GM18520 (cell line): ENCODE results near the gene CLN6.
"Not testable (repeated sequence)": the region's sequence is repeated elsewhere in the genome, so short reads cannot be mapped to it uniquely, and the experiment has no call there.

Experiments used
- ATAC-seq: cut with Tn5 transposase; IDR thresholded peaks from one replicate; pipeline ENCODE4 v1.9.1; 2021; ENCODE audit not compliant: unreplicated experiment

CLN6 gene

GRCh38 chr15:68192117-68192516 is 37.4 kb downstream of the CLN6 start:
- no peak for ATAC-seq

DNA sequence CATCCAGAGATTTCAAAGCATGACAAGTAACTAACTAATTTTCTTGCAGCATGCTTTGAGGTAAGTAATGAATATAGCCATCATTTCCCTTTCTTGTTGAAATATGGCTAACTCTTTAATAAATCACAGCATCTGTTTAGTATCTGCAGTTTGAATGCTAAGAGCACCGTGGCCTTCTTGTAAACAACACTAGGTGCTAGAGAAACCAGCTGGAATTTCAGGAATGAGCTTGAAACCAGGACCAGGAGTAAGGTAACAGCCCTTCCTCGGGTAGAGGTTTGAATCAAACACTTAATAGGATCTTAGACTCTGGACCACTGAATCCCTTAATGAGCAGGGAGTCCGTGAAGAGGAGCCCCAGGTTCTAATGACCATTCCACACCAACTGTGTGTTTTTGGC is 38.0 kb downstream of the CLN6 start:
- no peak for ATAC-seq

- no peak for ATAC-seq
These were observed 39.5 kb downstream of the CLN6 start for GRCh38 chr15:68190048-68190447.

GRCh38 chr15:68188647-68189046 is 40.9 kb downstream of the CLN6 start:
- ATAC-seq = no peak

DNA sequence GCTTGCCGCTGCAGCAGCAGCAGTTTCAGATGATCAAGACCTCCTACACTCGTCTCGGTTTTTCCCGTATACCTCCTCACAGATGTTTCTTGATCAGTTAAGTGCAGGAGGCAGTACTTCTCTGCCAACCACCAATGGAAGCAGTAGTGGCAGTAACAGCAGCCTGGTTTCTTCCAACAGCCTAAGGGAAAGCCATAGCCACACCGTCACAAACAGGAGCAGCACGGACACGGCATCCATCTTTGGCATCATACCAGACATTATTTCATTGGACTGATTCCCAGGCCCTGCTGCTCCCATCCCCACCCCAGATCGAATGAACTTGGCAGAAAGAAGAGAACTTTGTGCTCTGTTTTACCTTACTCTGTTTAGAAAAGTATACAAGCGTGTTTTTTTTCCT is 42.0 kb downstream of the CLN6 start:
- ATAC-seq = no peak

DNA sequence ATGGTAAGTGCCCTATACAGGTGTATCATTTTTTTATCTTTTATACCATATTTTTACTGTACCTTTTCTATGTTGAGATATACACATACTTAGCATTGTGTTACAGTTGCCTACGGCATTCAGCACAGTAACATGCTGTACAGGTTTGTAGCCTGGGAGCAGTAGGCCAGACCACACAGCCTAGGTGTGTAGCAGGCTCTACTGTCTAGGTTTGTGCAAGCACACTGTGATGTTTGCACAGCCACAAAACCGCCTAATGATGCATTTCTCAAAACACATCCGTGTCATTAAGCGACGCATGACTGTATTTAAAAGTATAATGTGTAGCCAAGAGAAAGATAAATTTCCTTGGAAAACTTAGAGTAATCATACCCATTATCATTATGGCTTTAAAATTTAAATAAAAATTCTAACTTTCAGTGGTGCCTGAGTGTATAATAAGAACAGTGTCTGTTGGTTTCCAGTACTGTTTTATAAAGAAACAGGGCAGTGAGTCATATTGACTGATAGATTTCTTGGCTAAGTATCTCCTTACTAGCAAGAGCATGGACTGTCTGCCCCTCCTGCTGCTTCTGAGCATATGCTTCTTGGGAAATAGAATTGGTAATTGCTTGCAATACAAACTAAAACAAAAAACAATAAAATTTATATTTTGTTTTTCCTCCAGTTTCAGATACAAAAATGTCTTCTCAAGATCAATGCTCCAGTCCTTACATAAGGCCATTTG is 42.7 kb downstream of the CLN6 start:
- no peak for ATAC-seq

DNA sequence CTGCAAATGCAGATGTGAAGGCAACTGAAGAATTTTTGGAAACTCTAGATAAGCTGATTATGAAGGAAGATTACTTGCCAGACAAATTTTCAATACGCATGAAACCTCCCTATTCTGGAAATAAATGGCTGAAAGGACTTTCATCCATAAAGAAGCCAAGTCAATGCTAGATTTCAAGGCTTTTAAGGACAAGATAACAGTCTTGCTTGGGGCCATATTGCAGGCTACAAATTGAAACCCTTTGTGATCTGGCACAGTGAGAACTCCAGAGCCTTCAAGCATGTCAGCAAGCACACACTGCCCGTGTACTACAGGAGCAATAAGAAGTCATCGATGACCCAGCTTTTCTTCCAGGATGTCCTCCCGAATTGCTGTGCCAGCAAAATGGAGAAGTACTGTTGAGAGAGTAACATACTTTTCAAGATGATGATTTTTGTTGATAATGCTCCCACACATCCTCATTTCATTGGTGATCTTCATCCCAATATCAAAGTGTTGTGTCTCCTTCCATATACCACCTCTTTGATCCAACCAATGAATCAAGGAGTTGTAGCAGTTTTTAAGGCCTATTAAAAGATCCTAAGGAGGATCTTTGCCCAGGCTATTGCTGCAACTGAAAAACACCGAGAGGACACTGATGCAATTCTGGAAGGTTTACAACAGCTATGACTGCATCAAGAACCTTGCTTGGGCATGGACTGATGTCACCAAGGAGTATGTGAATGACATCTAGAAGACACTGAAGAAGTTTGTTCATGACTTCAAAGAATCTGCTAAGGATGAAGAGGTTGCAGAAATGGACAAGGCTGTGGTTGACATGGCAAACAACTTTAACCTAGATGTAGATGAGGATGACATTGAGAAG is 44.7 kb downstream of the CLN6 start:
- no peak for ATAC-seq

GRCh38 chr15:68183616-68184315 is 45.8 kb downstream of the CLN6 start:
- no peak for ATAC-seq

DNA sequence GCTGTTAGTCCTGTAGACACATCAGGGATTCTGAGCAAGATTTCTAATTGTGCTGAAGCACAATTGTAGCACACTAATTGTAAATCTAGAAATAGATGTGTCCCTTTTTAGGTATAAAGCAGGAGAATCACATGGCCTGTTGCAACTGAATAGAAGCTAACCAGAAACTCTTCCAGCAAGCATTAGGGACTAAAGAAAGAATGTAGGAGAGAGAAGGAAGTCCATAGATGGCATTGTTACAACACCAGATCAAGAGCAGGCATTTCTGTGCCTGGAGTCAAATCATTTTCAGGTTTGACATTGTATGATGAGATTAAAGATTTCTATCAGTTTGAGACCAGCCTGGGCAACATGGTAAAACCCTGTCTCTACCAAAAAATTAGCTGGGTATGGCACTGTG is 51.8 kb downstream of the CLN6 start:
- ATAC-seq = no peak

GRCh38 chr15:68176601-68177000 is 52.9 kb downstream of the CLN6 start:
- no peak for ATAC-seq

DNA sequence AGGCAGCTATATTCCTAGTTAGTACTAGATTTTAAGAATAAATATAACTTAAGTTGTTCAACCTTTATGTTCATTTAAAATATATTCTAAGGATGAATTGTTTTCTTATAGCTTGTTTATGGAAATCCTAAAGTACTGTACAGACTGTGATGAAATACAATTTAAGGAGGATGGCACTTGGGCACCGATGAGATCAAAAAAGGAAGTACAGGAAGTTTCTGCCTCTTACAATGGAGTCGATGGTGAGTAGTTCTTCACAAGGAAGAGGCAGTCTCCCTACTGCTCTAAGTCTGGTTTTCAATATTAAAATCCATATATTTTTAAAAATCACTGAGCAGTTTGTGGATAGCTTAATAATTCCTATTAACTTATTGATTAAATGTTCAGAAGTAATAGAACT is 54.0 kb downstream of the CLN6 start:
- no peak for ATAC-seq

DNA sequence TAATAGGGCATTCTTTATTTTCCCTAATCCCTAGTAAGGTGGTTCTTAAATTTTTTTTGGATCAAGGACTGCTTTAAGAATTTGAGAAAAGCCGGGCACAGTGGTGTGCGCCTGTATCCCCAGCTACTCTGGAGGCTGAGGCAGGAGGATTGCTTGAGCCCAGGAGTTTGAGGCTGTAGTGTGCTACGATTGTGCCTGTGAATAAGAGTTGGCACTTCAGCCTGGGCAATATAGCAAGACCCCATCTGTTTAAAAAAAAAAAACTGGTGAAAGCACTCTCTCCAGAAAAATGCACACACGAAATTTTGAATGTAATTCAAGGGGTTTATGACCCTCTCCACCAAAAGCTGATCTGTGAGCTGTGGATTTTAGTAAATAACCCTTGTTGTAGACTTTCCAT is 56.4 kb downstream of the CLN6 start:
- ATAC-seq = no peak

GRCh38 chr15:68172037-68172436 is 57.5 kb downstream of the CLN6 start:
- ATAC-seq = not testable (repeated sequence)

DNA sequence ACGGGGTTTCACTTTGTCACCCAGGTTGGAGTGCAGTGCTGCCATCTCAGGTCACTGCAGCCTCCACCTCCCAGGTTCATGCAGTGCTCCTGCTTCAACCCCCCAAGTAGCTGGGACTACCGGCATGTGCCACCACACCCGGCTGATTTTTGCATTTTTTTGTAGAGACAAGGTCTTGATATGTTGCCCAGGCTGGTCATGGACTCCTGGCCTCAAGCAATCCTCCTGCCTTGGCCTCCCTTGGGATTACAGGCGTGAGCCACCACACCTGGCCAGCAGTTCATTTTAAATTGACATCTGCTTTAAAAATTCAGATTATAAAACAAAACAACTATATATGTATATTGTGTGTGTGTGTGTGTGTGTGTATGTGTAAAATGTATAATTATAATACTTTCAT is 62.7 kb downstream of the CLN6 start:
- ATAC-seq = no peak

DNA sequence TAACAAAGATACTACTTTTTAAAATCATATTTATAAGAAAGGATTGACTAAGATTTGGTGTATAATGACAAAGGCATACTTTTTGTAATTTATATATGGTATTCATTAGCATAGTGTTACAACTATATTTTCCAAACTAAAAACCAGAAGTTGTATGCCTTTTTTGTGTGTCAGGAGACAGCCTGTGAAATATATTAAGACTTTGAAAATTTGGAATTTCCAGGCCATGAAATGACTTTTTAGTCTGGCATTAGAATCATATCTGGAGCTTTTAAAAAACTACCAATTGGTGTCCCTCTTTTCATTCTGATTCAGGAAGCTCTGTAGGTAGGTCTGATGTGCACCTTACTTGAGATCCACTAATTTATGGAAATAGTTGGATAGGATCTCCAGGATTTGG is 66.3 kb downstream of the CLN6 start:
- ATAC-seq = no peak

- no peak for ATAC-seq
These were observed 71.4 kb downstream of the CLN6 start for GRCh38 chr15:68158046-68158628.

- ATAC-seq = no peak
These were observed 72.5 kb downstream of the CLN6 start for GRCh38 chr15:68157074-68157473.
